Neural progenitor cell (in vitro differentiated cells): ENCODE measurements around the gene FBXO22. TPM values are rescaled to one million over a fixed set of nuclear protein-coding genes. Genes with fewer than 3 reads are reported as not detected.
"Not testable (repeated sequence)": the region's sequence is repeated elsewhere in the genome, so short reads cannot be mapped to it uniquely, and the experiment has no call there.

Experiments used
- DNase-seq: peaks from one replicate; pipeline ENCODE4 v3.0.0-alpha.2; 2016; ENCODE audit warnings: low spot score
- H2AFZ ChIP-seq: fragments of 200-600 bp; sonication (generic); replicated peaks from 2 replicates; pipeline ENCODE4 v1.6.1; 2016; ENCODE audit warnings: antibody characterized with exemption
- H3F3A ChIP-seq: fragments of 200-600 bp; sonication (generic); 2 replicates; pipeline ENCODE4 v1.6.1; 2016; ENCODE audit warnings: antibody characterized with exemption, low read depth
- H3K27ac ChIP-seq: fragments of 200-600 bp; sonication (generic); 2 replicates; pipeline ENCODE4 v1.5.1; 2016; ENCODE audit warnings: mild to moderate bottlenecking
- H3K27me3 ChIP-seq: fragments of 200-600 bp; sonication (generic); 2 replicates; pipeline ENCODE4 v1.6.1; 2016; ENCODE audit warnings: mild to moderate bottlenecking, moderate library complexity
- H3K36me3 ChIP-seq: fragments of 200-600 bp; sonication (generic); 2 replicates; pipeline ENCODE4 v1.5.1; 2016
- H3K4me1 ChIP-seq: fragments of 200-600 bp; sonication (generic); 2 replicates; pipeline ENCODE4 v1.6.1; 2016; ENCODE audit warnings: mixed run types
- H3K4me2 ChIP-seq: fragments of 200-600 bp; sonication (generic); 2 replicates; pipeline ENCODE4 v1.6.1; 2016
- H3K4me3 ChIP-seq: fragments of 200-600 bp; sonication (generic); 2 replicates; pipeline ENCODE4 v1.5.1; 2016
- H3K79me2 ChIP-seq: fragments of 200-600 bp; sonication (generic); 2 replicates; pipeline ENCODE4 v1.6.1; 2016; ENCODE audit warnings: low read depth
- H3K9ac ChIP-seq: fragments of 200-600 bp; sonication (generic); 2 replicates; pipeline ENCODE4 v1.6.1; 2016
- H3K9me3 ChIP-seq: fragments of 200-600 bp; sonication (generic); 2 replicates; pipeline ENCODE4 v1.5.1; 2016; ENCODE audit warnings: low read depth
- H4K20me1 ChIP-seq: fragments of 200-600 bp; sonication (generic); 2 replicates; pipeline ENCODE4 v1.6.1; 2016; ENCODE audit warnings: low read depth
- H3K27ac Mint-ChIP-seq: 3 replicates; pipeline ENCODE4 v1.8.0; 2021; ENCODE audit warnings: mixed read lengths
- H3K27me3 Mint-ChIP-seq: 2 replicates; pipeline ENCODE4 v1.8.0; 2022; ENCODE audit warnings: low read depth, mild to moderate bottlenecking, inconsistent platforms, moderate library complexity, mixed read lengths; ENCODE audit not compliant: insufficient read depth
- H3K36me3 Mint-ChIP-seq: 3 replicates; pipeline ENCODE4 v1.8.0; 2021; ENCODE audit warnings: mixed read lengths
- H3K4me1 Mint-ChIP-seq: 3 replicates; pipeline ENCODE4 v1.8.0; 2021; ENCODE audit warnings: mixed read lengths
- H3K4me3 Mint-ChIP-seq: 3 replicates; pipeline ENCODE4 v1.8.0; 2021; ENCODE audit warnings: mild to moderate bottlenecking, moderate library complexity, mixed read lengths
- H3K9me3 Mint-ChIP-seq: 3 replicates; pipeline ENCODE4 v1.8.0; 2020; ENCODE audit warnings: mixed read lengths
- CTCF ChIP-seq: fragments of 200-600 bp; sonication (generic); IDR thresholded peaks from 2 replicates; pipeline ENCODE4 v1.5.1; 2017; ENCODE audit warnings: antibody characterized with exemption, mild to moderate bottlenecking
- EZH2 ChIP-seq: fragments of 200-600 bp; sonication (generic); IDR thresholded peaks from 2 replicates; pipeline ENCODE4 v1.6.1; 2017; ENCODE audit warnings: antibody characterized with exemption, mild to moderate bottlenecking, moderate library complexity
- EZH2phosphoT487 ChIP-seq: fragments of 200-600 bp; sonication (generic); IDR thresholded peaks from 2 replicates; pipeline ENCODE4 v1.6.1; 2017; ENCODE audit warnings: antibody characterized with exemption
- total RNA-seq: library from RNA; depleted of rRNA; stranded (reverse); fragments of >200 nt; gene quantifications from 2 replicates; pipeline ENCODE4 v1.2.3, GENCODE V29; 2015; ENCODE audit warnings: low replicate concordance

FBXO22 gene
- total RNA-seq, 1 donor from 2014 or later: 70.9 TPM

GRCh38 chr15:75862796-75863195, 40.9 kb upstream of the FBXO22 start:
- Mint-ChIP-seq H3K9me3 (no peaks in the 10 kb centered on the region), H3K4me3 (no peak overlapping the region), H3K36me3 (peaks cover 10% of the 10 kb centered on the region), H3K4me1 (no peaks in the 10 kb centered on the region), H3K27me3 (no peaks in the 10 kb centered on the region), H3K27ac (no peak overlapping the region)
- Histone ChIP-seq H3K4me2 (no peak overlapping the region), H3K4me3 (no peak overlapping the region), H3K27ac (no peak overlapping the region), H3K4me1 (peaks cover 26% of the 10 kb centered on the region), H3K9ac (no peak overlapping the region), H4K20me1 (peaks cover 15% of the 10 kb centered on the region), H3F3A (peaks cover 11% of the 10 kb centered on the region), H2AFZ (no peak overlapping the region), H3K79me2 (peaks cover 24% of the 10 kb centered on the region), H3K27me3 (no peaks in the 10 kb centered on the region), H3K9me3 (no peaks in the 10 kb centered on the region), H3K36me3 (no peaks in the 10 kb centered on the region)
- no peak for DNase-seq
- no peak for TF ChIP-seq CTCF
- TF ChIP-seq EZH2phosphoT487: no peak
- no peak for TF ChIP-seq EZH2

GRCh38 chr15:75864213-75865059, 39.2 kb upstream of the FBXO22 start:
- TF ChIP-seq EZH2phosphoT487: no peak
- no peak for TF ChIP-seq CTCF
- TF ChIP-seq EZH2: no peak
- Histone ChIP-seq H3K4me2 (no peak overlapping the region), H3K4me3 (no peak overlapping the region), H3K27me3 (no peaks in the 10 kb centered on the region), H4K20me1 (peaks cover 11% of the 10 kb centered on the region), H3K9ac (no peak overlapping the region), H3K4me1 (peaks cover 15% of the 10 kb centered on the region), H3K79me2 (peaks cover 30% of the 10 kb centered on the region), H2AFZ (no peak overlapping the region), H3K36me3 (no peaks in the 10 kb centered on the region), H3F3A (peaks cover 11% of the 10 kb centered on the region), H3K9me3 (no peaks in the 10 kb centered on the region), H3K27ac (no peak overlapping the region)
- peaks cover 2% of the 10 kb centered on the region for H3K4me1 Mint-ChIP-seq
- no peaks in the 10 kb centered on the region for H3K27me3 Mint-ChIP-seq
- peaks cover 12% of the 10 kb centered on the region for H3K36me3 Mint-ChIP-seq
- no peak overlapping the region for H3K27ac Mint-ChIP-seq
- no peak overlapping the region for H3K4me3 Mint-ChIP-seq
- DNase-seq: no peak
- H3K9me3 Mint-ChIP-seq: no peaks in the 10 kb centered on the region

GRCh38 chr15:75866045-75866444, 37.6 kb upstream of the FBXO22 start:
- Histone ChIP-seq H4K20me1 (peaks cover 25% of the 10 kb centered on the region), H3F3A (peaks cover 11% of the 10 kb centered on the region), H3K79me2 (peaks cover 21% of the 10 kb centered on the region), H3K4me1 (peaks cover 20% of the 10 kb centered on the region)
- not testable (repeated sequence) for H3K9me3 Mint-ChIP-seq, H3K27ac Mint-ChIP-seq, H3K4me2 ChIP-seq, H3K27me3 ChIP-seq, H2AFZ ChIP-seq, H3K4me3 ChIP-seq, H3K27me3 Mint-ChIP-seq, H3K9ac ChIP-seq, H3K4me3 Mint-ChIP-seq, H3K36me3 ChIP-seq, H3K27ac ChIP-seq, DNase-seq, H3K4me1 Mint-ChIP-seq, H3K9me3 ChIP-seq
- peaks cover 12% of the 10 kb centered on the region for H3K36me3 Mint-ChIP-seq

GRCh38 chr15:75866916-75867315, 36.8 kb upstream of the FBXO22 start:
- Histone ChIP-seq H3K9me3 (no peaks in the 10 kb centered on the region), H3K9ac (no peak overlapping the region), H2AFZ (no peak overlapping the region), H4K20me1 (peaks cover 30% of the 10 kb centered on the region), H3K27me3 (no peaks in the 10 kb centered on the region), H3K36me3 (no peaks in the 10 kb centered on the region), H3K27ac (no peak overlapping the region), H3K4me2 (no peak overlapping the region), H3F3A (peaks cover 11% of the 10 kb centered on the region), H3K4me3 (no peak overlapping the region), H3K4me1 (peaks cover 20% of the 10 kb centered on the region), H3K79me2 (peaks cover 21% of the 10 kb centered on the region)
- TF ChIP-seq CTCF: no peak
- no peak for TF ChIP-seq EZH2phosphoT487
- TF ChIP-seq EZH2: no peak
- H3K4me1 Mint-ChIP-seq: peaks cover 17% of the 10 kb centered on the region
- no peak overlapping the region for H3K27ac Mint-ChIP-seq
- H3K9me3 Mint-ChIP-seq: no peaks in the 10 kb centered on the region
- no peak for DNase-seq
- H3K27me3 Mint-ChIP-seq: no peaks in the 10 kb centered on the region
- no peak overlapping the region for H3K4me3 Mint-ChIP-seq
- H3K36me3 Mint-ChIP-seq: peaks cover 9% of the 10 kb centered on the region
